Mammary epithelial cell (primary cell): ENCODE measurements around the gene CABLES1.

Source experiments
- CTCF ChIP-seq, 2 donors: IDR thresholded peaks in 1 of 2; conservative IDR thresholded peaks in 1 of 2; 2 replicates each; pipeline ENCODE4 v1.5.1; 2011 to 2012; ENCODE audit warnings: inconsistent platforms in 2 of 2, low read length in 2 of 2, mild to moderate bottlenecking in 2 of 2, control low read depth in 1 of 2, low read depth in 1 of 2; ENCODE audit not compliant: insufficient read depth in 1 of 2; ENCODE audit errors: extremely low read depth in 1 of 2
- EZH2 ChIP-seq: IDR thresholded peaks from 2 replicates; pipeline ENCODE4 v1.6.1; 2012; ENCODE audit warnings: low read length, inconsistent platforms, borderline replicate concordance

- TF ChIP-seq CTCF (conservative IDR thresholded peaks at IDR 0.05 in 1 of 2, IDR thresholded peaks at IDR 0.05 in 1 of 2; ENCODE audit: extremely low read depth in 1 of 2, insufficient read depth in 1 of 2, low read depth in 1 of 2, low read length in 2 of 2) (no peak), EZH2 (no peak)
Measured at GRCh38 chr18:23239885-23240608, 104.8 kb downstream of the CABLES1 start.
